ENCODE measurements around the gene HAUS1.

HAUS1 gene

GRCh38 chr18:46071653-46072375 lies 32.4 kb upstream of the HAUS1 start, which contains the start of gene PSTPIP2:
Gene PSTPIP2, minus strand, starts transcription at chr18:46072260. Its CDS starts 72 bp downstream, at chr18:46072188.
- TF ChIP-seq CTCF (IDR thresholded peaks at IDR 0.05) = no peak
- no peak for TF ChIP-seq ZFX (IDR thresholded peaks at IDR 0.05; ENCODE audit: borderline replicate concordance)
- no peak within 1 kb of the TSS for H3K27ac ChIP-seq

- H3K27ac ChIP-seq = no peak overlapping the region
- TF ChIP-seq ZFX (IDR thresholded peaks at IDR 0.05; ENCODE audit: borderline replicate concordance) (no peak), CTCF (IDR thresholded peaks at IDR 0.05) (no peak)
Measured at GRCh38 chr18:46072376-46072867, 31.8 kb upstream of the HAUS1 start.

GRCh38 chr18:46072959-46073358 lies 31.2 kb upstream of the HAUS1 start:
- H3K27ac ChIP-seq = no peak overlapping the region
- TF ChIP-seq ZFX (IDR thresholded peaks at IDR 0.05; ENCODE audit: borderline replicate concordance) = no peak
- no peak for TF ChIP-seq CTCF (IDR thresholded peaks at IDR 0.05)

- TF ChIP-seq CTCF (IDR thresholded peaks at IDR 0.05) (peak; percentile 79), ZFX (IDR thresholded peaks at IDR 0.05; ENCODE audit: borderline replicate concordance) (no peak)
- H3K27ac ChIP-seq = no peak overlapping the region
Measured at GRCh38 chr18:46073474-46074331, 30.5 kb upstream of the HAUS1 start.

GRCh38 chr18:46079336-46079735 lies 24.8 kb upstream of the HAUS1 start:
- TF ChIP-seq CTCF (IDR thresholded peaks at IDR 0.05) (no peak), ZFX (IDR thresholded peaks at IDR 0.05; ENCODE audit: borderline replicate concordance) (no peak)

GRCh38 chr18:46080156-46080555 lies 24.0 kb upstream of the HAUS1 start:
- no peak overlapping the region for H3K27ac ChIP-seq
- TF ChIP-seq ZFX (IDR thresholded peaks at IDR 0.05; ENCODE audit: borderline replicate concordance) (no peak), CTCF (IDR thresholded peaks at IDR 0.05) (no peak)

More at GRCh38 chr18:46079336-46079735, 24.8 kb upstream of the HAUS1 start:
- H3K27ac ChIP-seq = no peak overlapping the region
